ENCODE measurements around the gene IGFN1. TPM values are rescaled to one million over a fixed set of nuclear protein-coding genes. Genes with fewer than 3 reads are reported as not detected.

The IGFN1 gene
- total RNA-seq, 4 donors from 2014 or later, result not detected

- Histone ChIP-seq H3K27me3 (peaks cover 26% of the 10 kb centered on the region), H3K4me1 (no peaks in the 10 kb centered on the region), H3K27ac (no peak overlapping the region), H3K36me3 (no peaks in the 10 kb centered on the region), H3K9me3 (no peaks in the 10 kb centered on the region), H3K4me3 (no peak overlapping the region)
- TF ChIP-seq CTCF (IDR thresholded peaks at IDR 0.05), result no peak
- TF ChIP-seq EP300 (IDR thresholded peaks at IDR 0.05), result no peak
- no peak for TF ChIP-seq POLR2A (IDR thresholded peaks at IDR 0.05)
- no peak for TF ChIP-seq POLR2AphosphoS5 (IDR thresholded peaks at IDR 0.05)
- WGBS, 2 donors (ENCODE audit: low coverage in 1 of 2), result 29 to 40% methylated on average over 1 of the region's 1 CpG
- ATAC-seq, result no peak
These were observed 54.5 kb downstream of the IGFN1 start for GRCh38 chr1:201245082-201245481.

DNA sequence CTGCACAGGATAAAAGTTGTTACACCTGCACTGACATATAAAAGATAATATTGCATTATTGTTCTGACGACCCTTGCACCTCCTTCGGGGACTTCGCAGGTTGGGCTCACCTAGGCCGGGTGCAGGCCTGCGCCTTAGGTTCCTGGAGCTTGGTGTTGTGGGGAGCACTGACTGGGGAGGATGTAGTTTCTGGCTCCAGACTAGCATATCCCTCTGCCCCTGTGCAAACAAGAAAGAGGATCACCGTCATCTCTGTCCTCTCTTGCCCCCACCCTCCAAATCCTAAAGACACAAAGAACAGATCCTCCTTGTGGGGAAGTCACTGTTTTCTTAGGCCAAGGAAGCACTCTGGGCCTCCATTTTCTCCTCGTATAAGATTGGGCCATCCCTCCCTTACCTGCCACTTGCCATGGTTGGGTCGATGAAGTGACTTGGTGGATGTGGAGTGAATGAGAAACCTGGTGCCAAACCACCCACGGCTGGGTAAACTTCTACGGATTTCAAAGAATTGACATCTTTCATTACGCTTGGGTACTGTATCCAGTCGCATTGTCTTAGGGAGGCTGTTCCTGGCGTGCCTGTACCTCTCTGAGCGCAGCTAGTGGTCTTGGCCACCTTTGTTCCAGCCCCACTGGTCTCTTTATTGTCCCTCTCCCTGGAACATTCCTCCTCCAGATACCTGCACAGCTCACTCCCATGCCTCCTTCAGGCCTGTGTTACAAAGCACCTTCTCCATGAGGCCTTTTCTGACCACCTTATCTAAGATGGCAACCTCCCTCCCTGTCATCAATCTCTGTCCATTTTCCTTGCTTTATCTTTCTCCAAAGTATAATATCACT, 58.3 kb downstream of the IGFN1 start:
- WGBS, 2 donors (ENCODE audit: low coverage in 1 of 2), result 91 to 93% methylated on average over 9 to 10 of the region's 14 CpGs
- Histone ChIP-seq H3K4me3 (no peak overlapping the region), H3K27ac (no peak overlapping the region), H3K36me3 (no peaks in the 10 kb centered on the region), H3K4me1 (no peaks in the 10 kb centered on the region), H3K9me3 (no peaks in the 10 kb centered on the region), H3K27me3 (peaks cover 16% of the 10 kb centered on the region)
- TF ChIP-seq POLR2AphosphoS5 (IDR thresholded peaks at IDR 0.05), result no peak
- ATAC-seq, result no peak

DNA sequence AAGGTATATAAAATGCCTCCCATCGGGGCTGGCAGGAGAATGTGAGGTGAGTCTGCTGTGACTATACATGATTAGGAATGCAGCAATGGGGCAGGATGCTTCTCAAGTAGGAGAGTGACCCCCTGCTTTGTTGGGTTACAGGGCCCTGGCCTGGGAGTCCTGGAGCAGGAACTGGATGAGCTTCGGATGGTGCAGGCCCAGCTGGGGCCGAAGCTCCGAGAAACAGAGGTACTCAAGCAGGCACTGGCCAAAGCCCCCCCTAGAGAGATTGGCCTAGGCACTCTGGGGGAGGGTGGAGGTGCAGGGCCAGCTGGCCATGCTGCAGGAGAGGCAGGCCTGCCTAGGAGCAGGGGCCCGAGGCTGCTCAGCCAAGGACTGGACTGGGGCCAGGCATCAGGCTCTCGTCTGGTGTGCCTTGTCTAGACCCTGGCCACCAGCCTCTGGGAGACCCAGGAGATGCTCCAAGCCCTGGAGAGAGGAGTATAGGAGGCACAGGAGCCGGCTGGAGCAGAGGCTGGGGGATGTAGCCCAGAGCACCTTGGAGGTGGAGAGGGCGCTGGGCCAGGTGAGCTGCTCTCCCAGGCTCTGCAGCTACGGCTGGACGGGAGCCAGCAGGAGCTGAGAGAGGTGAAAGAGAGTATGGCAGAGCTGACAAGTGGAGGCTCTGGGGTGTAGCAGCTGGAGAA, 59.8 kb downstream of the IGFN1 start:
- TF ChIP-seq CTCF (IDR thresholded peaks at IDR 0.05), result no peak
- TF ChIP-seq EP300 (IDR thresholded peaks at IDR 0.05), result no peak
- TF ChIP-seq POLR2AphosphoS5 (IDR thresholded peaks at IDR 0.05), result no peak
- TF ChIP-seq POLR2A (IDR thresholded peaks at IDR 0.05), result no peak
- ATAC-seq, result no peak
- no peaks in the 10 kb centered on the region for H3K4me1 ChIP-seq
- no peak overlapping the region for H3K4me3 ChIP-seq
- H3K27me3 ChIP-seq, result peaks cover 13% of the 10 kb centered on the region
- no peak overlapping the region for H3K27ac ChIP-seq
- no peaks in the 10 kb centered on the region for H3K36me3 ChIP-seq
- H3K9me3 ChIP-seq, result no peaks in the 10 kb centered on the region
- 47 to 73% methylated on average over 3 to 5 of the region's 10 CpGs for WGBS, 2 donors (ENCODE audit: low coverage in 1 of 2)

DNA sequence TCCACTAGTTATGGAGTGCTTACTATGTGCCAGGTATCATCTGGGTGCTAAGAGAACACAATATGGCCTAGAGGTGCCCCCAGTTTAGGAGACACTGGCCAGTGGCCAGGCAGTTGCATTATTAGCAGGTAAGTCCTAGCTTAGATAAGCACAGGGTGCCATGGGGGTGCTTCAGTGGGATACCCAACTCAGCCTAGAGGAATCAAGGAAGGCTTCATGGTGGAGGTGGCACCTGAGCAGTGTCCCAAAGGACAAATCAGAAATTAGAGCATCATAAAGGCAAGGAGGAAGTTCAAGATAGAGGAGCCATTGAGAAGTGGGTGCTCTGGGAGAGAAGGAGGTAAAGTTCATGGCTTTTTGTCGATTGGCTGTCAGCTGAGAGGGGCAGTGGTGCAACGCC, 60.8 kb downstream of the IGFN1 start:
- Histone ChIP-seq H3K4me3 (no peak overlapping the region), H3K4me1 (no peaks in the 10 kb centered on the region), H3K27me3 (peaks cover 18% of the 10 kb centered on the region), H3K36me3 (no peaks in the 10 kb centered on the region), H3K9me3 (no peaks in the 10 kb centered on the region), H3K27ac (no peak overlapping the region)
- no peak for TF ChIP-seq POLR2AphosphoS5 (IDR thresholded peaks at IDR 0.05)
- TF ChIP-seq EP300 (IDR thresholded peaks at IDR 0.05), result no peak
- TF ChIP-seq POLR2A (IDR thresholded peaks at IDR 0.05), result no peak
- TF ChIP-seq CTCF (IDR thresholded peaks at IDR 0.05), result no peak
- ATAC-seq, result no peak
- 74 to 80% methylated on average over 2 of the region's 2 CpGs for WGBS, 2 donors (ENCODE audit: low coverage in 1 of 2)

DNA sequence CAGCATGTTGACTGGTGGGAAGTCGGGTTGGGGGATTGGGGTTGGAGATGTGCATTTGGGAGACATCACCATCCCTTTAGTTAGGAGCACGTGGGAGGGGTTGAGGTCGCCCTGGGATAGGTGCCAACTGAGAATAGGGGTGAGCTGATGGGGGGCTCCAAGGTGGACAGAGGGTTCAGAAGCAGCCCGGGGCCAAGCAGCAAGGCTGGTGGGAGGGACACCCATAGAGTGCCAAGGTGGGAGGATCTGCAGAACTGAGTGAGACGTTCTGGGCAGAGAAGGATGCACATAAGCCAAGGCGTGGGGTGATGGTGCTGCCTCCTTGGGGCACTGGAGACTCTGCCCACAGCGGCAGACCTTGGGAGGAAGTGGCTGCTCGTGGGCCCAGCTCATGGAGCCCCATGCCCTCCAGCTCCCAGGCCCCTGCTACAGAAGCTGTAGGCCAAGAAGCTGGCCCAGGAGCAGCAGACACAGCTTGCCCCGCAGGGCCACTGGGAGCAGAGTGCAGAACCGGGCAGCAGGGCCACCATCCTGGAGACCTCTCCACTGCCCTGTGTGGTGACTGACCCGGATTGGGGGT, 61.3 kb downstream of the IGFN1 start:
- H3K36me3 ChIP-seq, result no peaks in the 10 kb centered on the region
- WGBS, 2 donors (ENCODE audit: low coverage in 1 of 2), result 55 to 64% methylated on average over 4 to 6 of the region's 11 CpGs
- no peaks in the 10 kb centered on the region for H3K9me3 ChIP-seq
- no peak overlapping the region for H3K27ac ChIP-seq
- no peaks in the 10 kb centered on the region for H3K4me1 ChIP-seq
- TF ChIP-seq POLR2AphosphoS5 (IDR thresholded peaks at IDR 0.05), result no peak
- TF ChIP-seq CTCF (IDR thresholded peaks at IDR 0.05), result no peak
- TF ChIP-seq POLR2A (IDR thresholded peaks at IDR 0.05), result no peak
- no peak for TF ChIP-seq EP300 (IDR thresholded peaks at IDR 0.05)
- no peak overlapping the region for H3K4me3 ChIP-seq
- no peak for ATAC-seq
- peaks cover 18% of the 10 kb centered on the region for H3K27me3 ChIP-seq
